HG03060 (cell line): ENCODE results near the gene SECISBP2.
A peak's percentile ranks its signal among the peaks of the same experiment; 100 is the strongest.
"Not testable (repeated sequence)": the region's sequence is repeated elsewhere in the genome, so short reads cannot be mapped to it uniquely, and the experiment has no call there.

ENCODE experiments used
- ATAC-seq: cut with Tn5 transposase; IDR thresholded peaks from one replicate; pipeline ENCODE4 v1.9.1; 2021; ENCODE audit warnings: low read depth, moderate number of reproducible peaks; ENCODE audit not compliant: unreplicated experiment

Gene SECISBP2

GRCh38 chr9:89363921-89364665, 45.8 kb downstream of the SECISBP2 start:
- no peak for ATAC-seq

GRCh38 chr9:89364666-89365531, 46.6 kb downstream of the SECISBP2 start:
- ATAC-seq, result no peak

GRCh38 chr9:89365532-89365912, 47.2 kb downstream of the SECISBP2 start:
- no peak for ATAC-seq

GRCh38 chr9:89366711-89367110, 48.4 kb downstream of the SECISBP2 start:
- no peak for ATAC-seq

GRCh38 chr9:89367281-89367680, 49.0 kb downstream of the SECISBP2 start:
- ATAC-seq, result no peak

GRCh38 chr9:89367726-89368437, 49.6 kb downstream of the SECISBP2 start:
- ATAC-seq, result no peak

- no peak for ATAC-seq
Observed at GRCh38 chr9:89368550-89368949, 50.2 kb downstream of the SECISBP2 start.

- no peak for ATAC-seq
Observed at GRCh38 chr9:89368978-89369377, 50.7 kb downstream of the SECISBP2 start.

- no peak for ATAC-seq
Observed at GRCh38 chr9:89370593-89370992, 52.3 kb downstream of the SECISBP2 start.

GRCh38 chr9:89371791-89372190, 53.5 kb downstream of the SECISBP2 start:
- not testable (repeated sequence) for ATAC-seq

GRCh38 chr9:89372230-89372816, 54.0 kb downstream of the SECISBP2 start:
- no peak for ATAC-seq

- no peak for ATAC-seq
Observed at GRCh38 chr9:89372979-89373378, 54.7 kb downstream of the SECISBP2 start.

GRCh38 chr9:89374176-89374575, 55.9 kb downstream of the SECISBP2 start:
- no peak for ATAC-seq

GRCh38 chr9:89375191-89375760, 57.0 kb downstream of the SECISBP2 start:
- peak; percentile 35 for ATAC-seq

GRCh38 chr9:89376286-89376685, 58.0 kb downstream of the SECISBP2 start:
- ATAC-seq, result no peak

- ATAC-seq, result no peak
Observed at GRCh38 chr9:89376741-89377351, 58.5 kb downstream of the SECISBP2 start.

- ATAC-seq, result no peak
Observed at GRCh38 chr9:89377411-89377810, 59.1 kb downstream of the SECISBP2 start.

- ATAC-seq, result no peak
Observed at GRCh38 chr9:89378541-89378940, 60.2 kb downstream of the SECISBP2 start.

- no peak for ATAC-seq
Observed at GRCh38 chr9:89379031-89379430, 60.7 kb downstream of the SECISBP2 start.

GRCh38 chr9:89379508-89380115, 61.3 kb downstream of the SECISBP2 start:
- ATAC-seq, result no peak
